ENCODE data around the gene SBSN. TPM values are rescaled to one million over a fixed set of nuclear protein-coding genes. Genes with fewer than 3 reads are reported as not detected.

The SBSN gene
- total and polyA plus RNA-seq, 4 donors, result not detected

- peaks cover 0 to 1% (median 0%) of the 10 kb centered on the region in 4 donors for H3K36me3 ChIP-seq (ENCODE audit: control insufficient read depth in 4 of 4, insufficient read depth in 3 of 4, low read depth in 1 of 4, low read length in 3 of 4)
- H3K4me1 ChIP-seq (ENCODE audit: control insufficient read depth in 4 of 4, insufficient read depth in 4 of 4, low read length in 3 of 4), result peaks cover 0 to 15% (median 7%) of the 10 kb centered on the region in 4 donors
- no peak overlapping the region for H3K4me3 ChIP-seq (ENCODE audit: low read depth in 1 of 3, low read length in 3 of 3)
- no peak overlapping the region for H3K9ac ChIP-seq (ENCODE audit: low read depth in 1 of 2, low read length in 2 of 2)
- no peak overlapping the region for H3K27ac ChIP-seq (ENCODE audit: low read depth in 1 of 2, low read length in 2 of 2)
- DNase-seq (ENCODE audit: low spot score), result no peak
- no peaks in the 10 kb centered on the region for H3K27me3 ChIP-seq (ENCODE audit: control insufficient read depth in 4 of 4, insufficient read depth in 4 of 4, low read length in 3 of 4)
- TF ChIP-seq, protein P1, sequence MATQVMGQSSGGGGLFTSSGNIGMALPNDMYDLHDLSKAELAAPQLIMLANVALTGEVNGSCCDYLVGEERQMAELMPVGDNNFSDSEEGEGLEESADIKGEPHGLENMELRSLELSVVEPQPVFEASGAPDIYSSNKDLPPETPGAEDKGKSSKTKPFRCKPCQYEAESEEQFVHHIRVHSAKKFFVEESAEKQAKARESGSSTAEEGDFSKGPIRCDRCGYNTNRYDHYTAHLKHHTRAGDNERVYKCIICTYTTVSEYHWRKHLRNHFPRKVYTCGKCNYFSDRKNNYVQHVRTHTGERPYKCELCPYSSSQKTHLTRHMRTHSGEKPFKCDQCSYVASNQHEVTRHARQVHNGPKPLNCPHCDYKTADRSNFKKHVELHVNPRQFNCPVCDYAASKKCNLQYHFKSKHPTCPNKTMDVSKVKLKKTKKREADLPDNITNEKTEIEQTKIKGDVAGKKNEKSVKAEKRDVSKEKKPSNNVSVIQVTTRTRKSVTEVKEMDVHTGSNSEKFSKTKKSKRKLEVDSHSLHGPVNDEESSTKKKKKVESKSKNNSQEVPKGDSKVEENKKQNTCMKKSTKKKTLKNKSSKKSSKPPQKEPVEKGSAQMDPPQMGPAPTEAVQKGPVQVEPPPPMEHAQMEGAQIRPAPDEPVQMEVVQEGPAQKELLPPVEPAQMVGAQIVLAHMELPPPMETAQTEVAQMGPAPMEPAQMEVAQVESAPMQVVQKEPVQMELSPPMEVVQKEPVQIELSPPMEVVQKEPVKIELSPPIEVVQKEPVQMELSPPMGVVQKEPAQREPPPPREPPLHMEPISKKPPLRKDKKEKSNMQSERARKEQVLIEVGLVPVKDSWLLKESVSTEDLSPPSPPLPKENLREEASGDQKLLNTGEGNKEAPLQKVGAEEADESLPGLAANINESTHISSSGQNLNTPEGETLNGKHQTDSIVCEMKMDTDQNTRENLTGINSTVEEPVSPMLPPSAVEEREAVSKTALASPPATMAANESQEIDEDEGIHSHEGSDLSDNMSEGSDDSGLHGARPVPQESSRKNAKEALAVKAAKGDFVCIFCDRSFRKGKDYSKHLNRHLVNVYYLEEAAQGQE (IDR thresholded peaks at IDR 0.05), result no peak
- TF ChIP-seq FOXA1 (IDR thresholded peaks at IDR 0.05), result no peak
- no peak for TF ChIP-seq ATF3 (IDR thresholded peaks at IDR 0.05)
- no peak for TF ChIP-seq TAF1 (conservative IDR thresholded peaks at IDR 0.05)
- no peak for TF ChIP-seq NR2F2 (IDR thresholded peaks at IDR 0.05)
- TF ChIP-seq HNF4G (IDR thresholded peaks at IDR 0.05), result no peak
- no peak for TF ChIP-seq GABPA (IDR thresholded peaks at IDR 0.05 in 1 of 2, conservative IDR thresholded peaks at IDR 0.05 in 1 of 2)
- no peak for TF ChIP-seq MAX (IDR thresholded peaks at IDR 0.05)
- no peak for TF ChIP-seq JUND (IDR thresholded peaks at IDR 0.05)
- no peak for TF ChIP-seq RXRA (IDR thresholded peaks at IDR 0.05)
- no peak for TF ChIP-seq ZBTB33 (IDR thresholded peaks at IDR 0.05)
- TF ChIP-seq YY1 (IDR thresholded peaks at IDR 0.05), result no peak
- no peak for TF ChIP-seq RAD21 (IDR thresholded peaks at IDR 0.05)
- TF ChIP-seq CTCF (IDR thresholded peaks at IDR 0.05; ENCODE audit: low read depth, low read length, missing input control), result no peak
- no peak for TF ChIP-seq HNF4A (conservative IDR thresholded peaks at IDR 0.05)
- no peak for TF ChIP-seq EGR1 (IDR thresholded peaks at IDR 0.05; ENCODE audit: low read depth in 2 of 2)
- no peak for TF ChIP-seq FOXA2 (IDR thresholded peaks at IDR 0.05)
- no peak for TF ChIP-seq SP1 (IDR thresholded peaks at IDR 0.05)
- WGBS, result 95% methylated on average over 16 of the region's 16 CpGs
- H3K9me3 ChIP-seq (ENCODE audit: control insufficient read depth in 4 of 4, low read length in 3 of 4), result no peaks in the 10 kb centered on the region
Measured at GRCh38 chr19:35488677-35489076, 39.4 kb downstream of the SBSN start.
